ENCODE results near the gene TJP1.

The TJP1 gene

DNA sequence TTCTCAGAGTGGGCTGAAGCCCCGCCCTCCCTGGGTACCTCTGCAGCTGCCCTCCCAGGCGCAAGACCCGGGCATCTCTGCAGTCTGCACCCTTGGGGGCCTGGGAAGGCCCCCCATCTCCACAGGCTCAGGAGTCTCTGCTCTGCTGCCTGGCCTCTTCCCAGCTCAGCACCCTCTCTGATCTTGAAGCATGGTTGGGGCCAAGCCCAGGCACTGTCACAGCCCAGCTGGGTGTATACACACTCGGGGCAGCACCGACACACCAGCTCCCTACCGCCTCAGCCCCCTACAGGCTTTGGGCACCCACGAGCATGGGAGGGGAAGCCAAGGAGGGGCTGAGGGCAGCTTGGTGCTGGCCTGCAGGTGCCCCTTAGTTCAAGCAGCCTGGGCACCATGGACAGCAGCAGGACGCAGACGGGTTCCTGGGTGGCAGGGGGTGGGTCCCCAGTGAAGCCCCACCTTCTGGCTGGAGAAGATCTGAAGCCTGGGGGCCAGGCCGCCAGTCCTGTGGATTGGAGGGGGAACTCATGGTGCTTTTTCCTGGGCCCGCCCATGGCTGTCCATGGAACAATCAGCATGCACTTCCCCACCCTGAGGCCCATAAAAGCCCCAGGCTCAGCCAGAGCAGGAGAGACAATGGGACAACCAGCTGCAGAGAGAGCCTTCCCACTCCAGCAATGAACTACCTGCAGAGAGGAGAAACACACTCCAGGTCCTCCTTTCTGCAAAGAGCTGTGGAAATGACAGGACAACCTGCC, 170.6 kb downstream of the TJP1 start:
- no peak for DNase-seq

Measured in left hindlimb (tissue), 1 donor.